WTC11 (cell line): ENCODE results near the gene NPHP3.

Experiments
- CBFB ChIP-seq: sonication (generic); formaldehyde crosslinking; IDR thresholded peaks from 2 replicates; pipeline ENCODE4 v1.8.1; 2022; ENCODE audit warnings: mild to moderate bottlenecking, low read depth, missing genetic modification reagents
- ESRRA ChIP-seq: sonication (generic); formaldehyde crosslinking; IDR thresholded peaks from 2 replicates; pipeline ENCODE4 v1.8.1; 2022; ENCODE audit warnings: mild to moderate bottlenecking, missing genetic modification reagents, borderline replicate concordance
- JUN ChIP-seq: sonication (generic); formaldehyde crosslinking; IDR thresholded peaks from 2 replicates; pipeline ENCODE4 v1.8.0; 2023; ENCODE audit warnings: mild to moderate bottlenecking, missing genetic modification reagents
- NR3C1 ChIP-seq: sonication (generic); formaldehyde crosslinking; conservative IDR thresholded peaks from 2 replicates; pipeline ENCODE4 v1.8.1; 2023; ENCODE audit warnings: low read depth, mild to moderate bottlenecking, missing genetic modification reagents
- OVOL2 ChIP-seq: fragments of 250-450 bp; sonication (Bioruptor Pico); IDR thresholded peaks from 2 replicates; pipeline ENCODE4 v1.9.0; 2021; ENCODE audit warnings: mild to moderate bottlenecking, borderline replicate concordance
- TF ChIP-seq, protein P1 (sequence below): fragments of 200-600 bp; IDR thresholded peaks from 2 replicates; pipeline ENCODE4 v1.8.0; 2022; ENCODE audit warnings: antibody characterized with exemption
- TF ChIP-seq, protein P2 (sequence below): sonication (generic); formaldehyde crosslinking; IDR thresholded peaks from 2 replicates; pipeline ENCODE4 v1.8.0; 2022; ENCODE audit warnings: mild to moderate bottlenecking, missing genetic modification reagents
- TF ChIP-seq, protein P3 (sequence below): sonication (generic); formaldehyde crosslinking; IDR thresholded peaks from 2 replicates; pipeline ENCODE4 v1.8.0; 2023; ENCODE audit warnings: missing genetic modification reagents, mild to moderate bottlenecking, borderline replicate concordance
- TF ChIP-seq, protein P4 (sequence below): sonication (generic); formaldehyde crosslinking; IDR thresholded peaks from 2 replicates; pipeline ENCODE4 v1.8.1; 2023; ENCODE audit warnings: mild to moderate bottlenecking, missing genetic modification reagents, moderate library complexity
- TF ChIP-seq, protein P5 (sequence below): sonication (generic); formaldehyde crosslinking; IDR thresholded peaks from 2 replicates; pipeline ENCODE4 v1.8.0; 2022; ENCODE audit warnings: mild to moderate bottlenecking, missing genetic modification reagents

DNA sequence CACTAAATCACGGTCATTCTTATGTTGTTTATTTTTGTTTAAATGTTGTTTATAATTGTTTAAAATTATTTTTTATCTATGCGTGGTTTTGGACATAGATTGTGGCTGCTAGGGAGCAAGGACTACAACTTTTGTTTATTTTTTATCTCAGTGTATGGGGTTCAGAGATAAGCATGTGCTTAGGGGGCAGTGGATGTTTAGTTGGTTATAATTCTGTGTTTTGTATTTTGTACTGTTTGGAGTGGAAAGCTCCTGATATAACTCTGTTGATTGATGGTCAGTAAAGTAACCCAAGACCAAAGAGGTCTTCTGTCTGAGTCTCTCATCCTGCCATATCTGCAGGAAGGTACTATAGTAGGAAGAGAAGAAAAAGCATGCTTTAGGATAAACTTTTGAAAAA is 36.5 kb upstream of the NPHP3 start:
- TF ChIP-seq NR3C1 (no peak), CBFB (CRISPR knock-in tag) (no peak), ESRRA (CRISPR knock-in tag) (no peak), OVOL2 (CRISPR knock-in tag) (no peak), JUN (no peak)
- TF ChIP-seq, protein P1, sequence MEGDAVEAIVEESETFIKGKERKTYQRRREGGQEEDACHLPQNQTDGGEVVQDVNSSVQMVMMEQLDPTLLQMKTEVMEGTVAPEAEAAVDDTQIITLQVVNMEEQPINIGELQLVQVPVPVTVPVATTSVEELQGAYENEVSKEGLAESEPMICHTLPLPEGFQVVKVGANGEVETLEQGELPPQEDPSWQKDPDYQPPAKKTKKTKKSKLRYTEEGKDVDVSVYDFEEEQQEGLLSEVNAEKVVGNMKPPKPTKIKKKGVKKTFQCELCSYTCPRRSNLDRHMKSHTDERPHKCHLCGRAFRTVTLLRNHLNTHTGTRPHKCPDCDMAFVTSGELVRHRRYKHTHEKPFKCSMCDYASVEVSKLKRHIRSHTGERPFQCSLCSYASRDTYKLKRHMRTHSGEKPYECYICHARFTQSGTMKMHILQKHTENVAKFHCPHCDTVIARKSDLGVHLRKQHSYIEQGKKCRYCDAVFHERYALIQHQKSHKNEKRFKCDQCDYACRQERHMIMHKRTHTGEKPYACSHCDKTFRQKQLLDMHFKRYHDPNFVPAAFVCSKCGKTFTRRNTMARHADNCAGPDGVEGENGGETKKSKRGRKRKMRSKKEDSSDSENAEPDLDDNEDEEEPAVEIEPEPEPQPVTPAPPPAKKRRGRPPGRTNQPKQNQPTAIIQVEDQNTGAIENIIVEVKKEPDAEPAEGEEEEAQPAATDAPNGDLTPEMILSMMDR = no peak
- TF ChIP-seq, protein P2, sequence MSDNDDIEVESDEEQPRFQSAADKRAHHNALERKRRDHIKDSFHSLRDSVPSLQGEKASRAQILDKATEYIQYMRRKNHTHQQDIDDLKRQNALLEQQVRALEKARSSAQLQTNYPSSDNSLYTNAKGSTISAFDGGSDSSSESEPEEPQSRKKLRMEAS (CRISPR knock-in tag) = no peak
- TF ChIP-seq, protein P3, sequence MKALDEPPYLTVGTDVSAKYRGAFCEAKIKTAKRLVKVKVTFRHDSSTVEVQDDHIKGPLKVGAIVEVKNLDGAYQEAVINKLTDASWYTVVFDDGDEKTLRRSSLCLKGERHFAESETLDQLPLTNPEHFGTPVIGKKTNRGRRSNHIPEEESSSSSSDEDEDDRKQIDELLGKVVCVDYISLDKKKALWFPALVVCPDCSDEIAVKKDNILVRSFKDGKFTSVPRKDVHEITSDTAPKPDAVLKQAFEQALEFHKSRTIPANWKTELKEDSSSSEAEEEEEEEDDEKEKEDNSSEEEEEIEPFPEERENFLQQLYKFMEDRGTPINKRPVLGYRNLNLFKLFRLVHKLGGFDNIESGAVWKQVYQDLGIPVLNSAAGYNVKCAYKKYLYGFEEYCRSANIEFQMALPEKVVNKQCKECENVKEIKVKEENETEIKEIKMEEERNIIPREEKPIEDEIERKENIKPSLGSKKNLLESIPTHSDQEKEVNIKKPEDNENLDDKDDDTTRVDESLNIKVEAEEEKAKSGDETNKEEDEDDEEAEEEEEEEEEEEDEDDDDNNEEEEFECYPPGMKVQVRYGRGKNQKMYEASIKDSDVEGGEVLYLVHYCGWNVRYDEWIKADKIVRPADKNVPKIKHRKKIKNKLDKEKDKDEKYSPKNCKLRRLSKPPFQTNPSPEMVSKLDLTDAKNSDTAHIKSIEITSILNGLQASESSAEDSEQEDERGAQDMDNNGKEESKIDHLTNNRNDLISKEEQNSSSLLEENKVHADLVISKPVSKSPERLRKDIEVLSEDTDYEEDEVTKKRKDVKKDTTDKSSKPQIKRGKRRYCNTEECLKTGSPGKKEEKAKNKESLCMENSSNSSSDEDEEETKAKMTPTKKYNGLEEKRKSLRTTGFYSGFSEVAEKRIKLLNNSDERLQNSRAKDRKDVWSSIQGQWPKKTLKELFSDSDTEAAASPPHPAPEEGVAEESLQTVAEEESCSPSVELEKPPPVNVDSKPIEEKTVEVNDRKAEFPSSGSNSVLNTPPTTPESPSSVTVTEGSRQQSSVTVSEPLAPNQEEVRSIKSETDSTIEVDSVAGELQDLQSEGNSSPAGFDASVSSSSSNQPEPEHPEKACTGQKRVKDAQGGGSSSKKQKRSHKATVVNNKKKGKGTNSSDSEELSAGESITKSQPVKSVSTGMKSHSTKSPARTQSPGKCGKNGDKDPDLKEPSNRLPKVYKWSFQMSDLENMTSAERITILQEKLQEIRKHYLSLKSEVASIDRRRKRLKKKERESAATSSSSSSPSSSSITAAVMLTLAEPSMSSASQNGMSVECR = no peak
- TF ChIP-seq, protein P4, sequence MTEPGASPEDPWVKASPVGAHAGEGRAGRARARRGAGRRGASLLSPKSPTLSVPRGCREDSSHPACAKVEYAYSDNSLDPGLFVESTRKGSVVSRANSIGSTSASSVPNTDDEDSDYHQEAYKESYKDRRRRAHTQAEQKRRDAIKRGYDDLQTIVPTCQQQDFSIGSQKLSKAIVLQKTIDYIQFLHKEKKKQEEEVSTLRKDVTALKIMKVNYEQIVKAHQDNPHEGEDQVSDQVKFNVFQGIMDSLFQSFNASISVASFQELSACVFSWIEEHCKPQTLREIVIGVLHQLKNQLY (CRISPR knock-in tag) = no peak
- TF ChIP-seq, protein P5, sequence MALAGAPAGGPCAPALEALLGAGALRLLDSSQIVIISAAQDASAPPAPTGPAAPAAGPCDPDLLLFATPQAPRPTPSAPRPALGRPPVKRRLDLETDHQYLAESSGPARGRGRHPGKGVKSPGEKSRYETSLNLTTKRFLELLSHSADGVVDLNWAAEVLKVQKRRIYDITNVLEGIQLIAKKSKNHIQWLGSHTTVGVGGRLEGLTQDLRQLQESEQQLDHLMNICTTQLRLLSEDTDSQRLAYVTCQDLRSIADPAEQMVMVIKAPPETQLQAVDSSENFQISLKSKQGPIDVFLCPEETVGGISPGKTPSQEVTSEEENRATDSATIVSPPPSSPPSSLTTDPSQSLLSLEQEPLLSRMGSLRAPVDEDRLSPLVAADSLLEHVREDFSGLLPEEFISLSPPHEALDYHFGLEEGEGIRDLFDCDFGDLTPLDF (CRISPR knock-in tag) = no peak
